OCI-M1 (cell line): ENCODE data around the gene SLC2A4.
A peak's percentile ranks its signal among the peaks of the same experiment; 100 is the strongest.

ENCODE experiments used
- DNase-seq: peaks from one replicate; lab custom pipeline; 2025; lab: John Stamatoyannopoulos, UW

Gene SLC2A4

GRCh38 chr17:7306911-7307685 lies 25.6 kb downstream of the SLC2A4 start, which contains the start of gene EIF5A:
TSS of gene EIF5A (plus strand) at chr17:7307628. CDS start at chr17:7309636, 2,008 bp downstream.
- peak; percentile 100 for DNase-seq

GRCh38 chr17:7307686-7308624 lies 26.4 kb downstream of the SLC2A4 start:
- peak; percentile 64 for DNase-seq

GRCh38 chr17:7308625-7309433 lies 27.3 kb downstream of the SLC2A4 start:
- DNase-seq: peak; percentile 94

GRCh38 chr17:7309628-7310027 lies 28.1 kb downstream of the SLC2A4 start:
- no peak for DNase-seq

GRCh38 chr17:7311110-7311705 lies 29.7 kb downstream of the SLC2A4 start:
- no peak for DNase-seq

GRCh38 chr17:7312432-7313087 lies 31.0 kb downstream of the SLC2A4 start:
- no peak for DNase-seq

GRCh38 chr17:7313088-7313889 lies 31.8 kb downstream of the SLC2A4 start:
- DNase-seq: peak; percentile 40

- no peak for DNase-seq
Observed at GRCh38 chr17:7313890-7314718, 32.6 kb downstream of the SLC2A4 start.

- DNase-seq: peak; percentile 95
Observed at GRCh38 chr17:7314719-7315569, 33.4 kb downstream of the SLC2A4 start, which contains the start of gene GPS2. TSS of gene GPS2 (minus strand) at chr17:7315360. CDS start at chr17:7315052, 308 bp downstream.

GRCh38 chr17:7315570-7316235 lies 34.2 kb downstream of the SLC2A4 start:
- no peak for DNase-seq

GRCh38 chr17:7317161-7317803 lies 35.8 kb downstream of the SLC2A4 start:
- no peak for DNase-seq

- no peak for DNase-seq
Observed at GRCh38 chr17:7318121-7318860, 36.8 kb downstream of the SLC2A4 start.

GRCh38 chr17:7321466-7321865 lies 39.9 kb downstream of the SLC2A4 start:
- no peak for DNase-seq

GRCh38 chr17:7322520-7323194 lies 41.1 kb downstream of the SLC2A4 start:
- DNase-seq: no peak

GRCh38 chr17:7323731-7324437 lies 42.4 kb downstream of the SLC2A4 start:
- peak; percentile 37 for DNase-seq
